A549 (cell line): Measurements from ENCODE around the gene SON. TPM values are rescaled to one million over a fixed set of nuclear protein-coding genes. Genes with fewer than 3 reads are reported as not detected.
A peak's percentile ranks its signal among the peaks of the same experiment; 100 is the strongest.

Experiments used
- ATAC-seq, 2 experiments: fragments of 200-7000 bp in 1 of 2; fragments of >200 bp in 1 of 2; cut with Nextera tagmentation in 1 of 2; cut with Tn5 transposase in 1 of 2; 3 replicates each; pipeline versions ENCODE4 v1.8.0 to v1.9.1; 2018 to 2020; ENCODE audit warnings: mild to moderate bottlenecking in 1 of 2, moderate library complexity in 1 of 2
- CTCF ChIA-PET: fragments of 300-600 bp; sonication (Branson Sonifier 250); formaldehyde crosslinking; extraction: SDS; loops from one replicate; lab custom pipeline; 2021; ENCODE audit warnings: antibody characterized with exemption, inconsistent platforms; lab: Yijun Ruan, JAX
- POLR2A ChIA-PET: fragments of 350-600 bp; formaldehyde crosslinking; extraction: SDS; loops from one replicate; lab custom pipeline; 2021; ENCODE audit warnings: antibody characterized with exemption, inconsistent platforms; lab: Yijun Ruan, JAX
- DNase-seq, 2 experiments: peaks; one replicate each; pipeline versions ENCODE4 v3.0.0 to v3.0.0-alpha.2; 2011 to 2016; ENCODE audit warnings: low read depth in 1 of 2, low spot score in 1 of 2
- FAIRE-seq: peaks from 2 replicates; lab custom pipeline; 2011; peaks lifted over from hg19 to GRCh38; lab: Jason Lieb, UNC
- H3K27ac ChIP-seq, 2 experiments: fragments of >200 bp; sonication (Bioruptor Twin); formaldehyde crosslinking; 3 replicates each; pipeline ENCODE4 v1.5.1; 2016 to 2017
- H3K4me1 ChIP-seq: fragments of >200 bp; sonication (Bioruptor Twin); formaldehyde crosslinking; 3 replicates; pipeline ENCODE4 v1.6.1; 2016
- H3K4me2 ChIP-seq: fragments of >200 bp; sonication (Bioruptor Twin); formaldehyde crosslinking; 3 replicates; pipeline ENCODE4 v1.6.1; 2016
- H3K4me3 ChIP-seq: fragments of >200 bp; sonication (Bioruptor Twin); formaldehyde crosslinking; 3 replicates; pipeline ENCODE4 v1.5.1; 2016
- H3K9me3 ChIP-seq: fragments of >200 bp; sonication (Bioruptor Twin); formaldehyde crosslinking; 3 replicates; pipeline ENCODE4 v1.6.1; 2016
- CTCF ChIP-seq: fragments of >200 bp; sonication (Bioruptor Twin); formaldehyde crosslinking; IDR thresholded peaks from 3 replicates; pipeline ENCODE4 v1.5.1; 2016
- ELK1 ChIP-seq: fragments of 150-350 bp; IDR thresholded peaks from 2 replicates; pipeline ENCODE4 v1.6.1; 2014; ENCODE audit warnings: low read depth, mild to moderate bottlenecking, low read length
- ESRRA ChIP-seq: fragments of 150-350 bp; IDR thresholded peaks from 2 replicates; pipeline ENCODE4 v1.6.1; 2014; ENCODE audit warnings: mild to moderate bottlenecking, low read length, borderline replicate concordance
- FOSB ChIP-seq: fragments of 250-450 bp; sonication (Bioruptor Pico); IDR thresholded peaks from 2 replicates; pipeline ENCODE4 v1.5.0; 2020; ENCODE audit warnings: mild to moderate bottlenecking, moderate library complexity
- HES2 ChIP-seq: fragments of >200 bp; sonication (Bioruptor Twin); formaldehyde crosslinking; IDR thresholded peaks from 2 replicates; pipeline ENCODE4 v1.6.1; 2016
- HEYL ChIP-seq: fragments of 250-450 bp; sonication (Bioruptor Pico); IDR thresholded peaks from 2 replicates; pipeline ENCODE4 v1.8.0; 2021; ENCODE audit warnings: mild to moderate bottlenecking, moderate library complexity
- MAFK ChIP-seq: fragments of 450-650 bp; IDR thresholded peaks from 2 replicates; pipeline ENCODE4 v1.6.1; 2014; ENCODE audit not compliant: partially characterized antibody
- NFE2L2 ChIP-seq: fragments of 150-350 bp; conservative IDR thresholded peaks from 2 replicates; pipeline ENCODE4 v1.6.1; 2014; ENCODE audit warnings: low read length
- NPAS2 ChIP-seq: fragments of 250-450 bp; sonication (Bioruptor Pico); IDR thresholded peaks from 2 replicates; pipeline ENCODE4 v1.8.0; 2022; ENCODE audit warnings: mild to moderate bottlenecking, moderate library complexity, borderline replicate concordance
- RAD21 ChIP-seq, 2 experiments: fragments of >200 bp in 1 of 2; sonication (Bioruptor Twin) in 1 of 2; formaldehyde crosslinking in 1 of 2; IDR thresholded peaks in 1 of 2; conservative IDR thresholded peaks in 1 of 2; 2 replicates in 1 of 2; 3 replicates in 1 of 2; pipeline ENCODE4 v1.6.1; 2012 to 2018; ENCODE audit warnings: inconsistent platforms in 1 of 2
- REST ChIP-seq: fragments of 200-600 bp; sonication (generic); IDR thresholded peaks from 2 replicates; pipeline ENCODE4 v1.6.1; 2016; ENCODE audit warnings: antibody characterized with exemption, mild to moderate bottlenecking, moderate library complexity
- TP53 ChIP-seq: fragments of 250-450 bp; sonication (Bioruptor Pico); IDR thresholded peaks from 2 replicates; pipeline ENCODE4 v1.5.0; 2021; ENCODE audit warnings: mild to moderate bottlenecking, moderate library complexity
- WGBS: methylation state at CpG from one replicate; pipeline ENCODE4 v1.1.6; 2017; ENCODE audit errors: missing lambda C conversion rate; 5-methylcytosine and 5-hydroxymethylcytosine counted together
- polyA plus RNA-seq, 4 experiments: library from polyadenylated mRNA; depleted of rRNA in 3 of 4; stranded (reverse); fragments of >200 nt; fragmentation: RNase III in 1 of 4; extraction: RNeasy Plus Mini Kit Qiagen cat#74134 plus additional on column Dnase treatment in 1 of 4; gene quantifications; 2 replicates in 3 of 4; 3 replicates in 1 of 4; pipeline ENCODE4 v1.2.3, GENCODE V29; 2011 to 2017
- TF ChIP-seq, protein P1 (sequence below): fragments of >200 bp; sonication (Bioruptor Twin); formaldehyde crosslinking; IDR thresholded peaks from 3 replicates; pipeline ENCODE4 v1.6.1; 2016
- TF ChIP-seq, protein P2 (sequence below): fragments of 250-450 bp; sonication (Bioruptor Pico); IDR thresholded peaks from 2 replicates; pipeline ENCODE4 v1.5.0; 2021; ENCODE audit warnings: mild to moderate bottlenecking, moderate library complexity, borderline replicate concordance

SON gene
- polyA plus RNA-seq, 2 of the 4 experiments (the other 2 are of a cell fraction), result 75.3 to 95.9 TPM

DNA sequence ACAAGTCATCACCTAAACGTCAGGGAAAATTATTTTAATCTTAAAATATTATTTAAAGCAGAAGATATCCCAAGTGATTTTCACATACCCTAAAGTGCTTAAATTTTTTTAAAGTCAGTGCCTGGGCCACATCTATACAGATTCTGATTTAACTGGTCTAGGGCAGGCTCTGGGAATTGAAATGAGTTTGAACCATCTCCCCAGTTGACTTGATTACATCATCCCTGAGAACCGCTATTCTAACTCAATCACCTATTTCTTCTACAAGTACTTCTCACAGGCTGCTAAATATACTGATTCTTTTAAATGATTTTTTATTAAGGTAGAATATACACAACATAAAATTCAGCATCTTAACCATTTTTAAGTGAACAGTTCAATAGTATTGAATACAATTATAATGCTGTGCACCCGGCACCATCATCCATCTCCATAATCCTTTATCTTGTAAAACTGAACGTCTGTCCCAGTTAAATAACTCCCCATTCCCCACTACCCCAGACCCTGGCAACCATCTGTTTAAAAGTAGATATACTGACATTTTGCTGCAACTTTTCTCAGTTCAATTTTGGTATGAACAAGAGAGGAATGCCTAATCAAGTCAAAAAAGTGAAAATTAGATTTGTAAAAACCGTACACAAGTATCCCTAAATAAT lies 20.4 kb upstream of the SON start:
- H3K4me1 ChIP-seq, result no peaks in the 10 kb centered on the region
- no peak overlapping the region for H3K27ac ChIP-seq
- 89% methylated on average over 5 of the region's 5 CpGs for WGBS
- no peak overlapping the region for H3K4me3 ChIP-seq
- H3K9me3 ChIP-seq, result no peaks in the 10 kb centered on the region
- no peak for DNase-seq
- ChIA-PET CTCF (no interaction called here), POLR2A (no interaction called here)
- no peak for ATAC-seq
- H3K4me2 ChIP-seq, result no peak overlapping the region
- no peak for TF ChIP-seq NPAS2
- no peak for TF ChIP-seq FOSB (CRISPR knock-in tag)
- no peak for TF ChIP-seq HES2
- no peak for TF ChIP-seq HEYL
- FAIRE-seq, result no peak

DNA sequence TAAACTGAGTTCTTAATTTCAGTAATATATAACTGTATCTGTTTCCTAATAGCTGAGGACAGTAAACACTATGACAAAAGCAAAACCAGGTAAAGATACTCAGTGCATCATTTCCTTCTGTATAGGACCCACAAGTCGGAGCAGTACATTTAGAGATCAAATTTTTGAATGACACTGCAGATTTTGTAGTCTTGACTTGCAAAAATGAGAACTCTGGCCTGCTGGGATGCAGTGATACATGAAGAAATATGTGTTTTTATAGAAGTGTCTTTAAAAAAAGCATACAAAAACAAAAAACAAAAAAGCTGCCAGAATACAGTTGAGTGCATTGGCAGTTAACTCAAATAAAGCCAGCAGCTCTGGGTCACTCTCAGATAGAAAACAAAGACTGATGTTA lies 19.9 kb upstream of the SON start:
- Histone ChIP-seq H3K4me2 (no peak overlapping the region), H3K27ac (no peak overlapping the region), H3K4me1 (no peaks in the 10 kb centered on the region), H3K9me3 (no peaks in the 10 kb centered on the region), H3K4me3 (no peak overlapping the region)
- DNase-seq, result no peak
- TF ChIP-seq TP53 (no peak), MAFK (peak; percentile 66), NFE2L2 (peak; percentile 48; the same call in 1 of the 2 replicates)
- TF ChIP-seq, protein P1, sequence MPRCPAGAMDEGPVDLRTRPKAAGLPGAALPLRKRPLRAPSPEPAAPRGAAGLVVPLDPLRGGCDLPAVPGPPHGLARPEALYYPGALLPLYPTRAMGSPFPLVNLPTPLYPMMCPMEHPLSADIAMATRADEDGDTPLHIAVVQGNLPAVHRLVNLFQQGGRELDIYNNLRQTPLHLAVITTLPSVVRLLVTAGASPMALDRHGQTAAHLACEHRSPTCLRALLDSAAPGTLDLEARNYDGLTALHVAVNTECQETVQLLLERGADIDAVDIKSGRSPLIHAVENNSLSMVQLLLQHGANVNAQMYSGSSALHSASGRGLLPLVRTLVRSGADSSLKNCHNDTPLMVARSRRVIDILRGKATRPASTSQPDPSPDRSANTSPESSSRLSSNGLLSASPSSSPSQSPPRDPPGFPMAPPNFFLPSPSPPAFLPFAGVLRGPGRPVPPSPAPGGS, result no peak
- no peak for FAIRE-seq
- POLR2A ChIA-PET, result no interaction called here
- ATAC-seq, result no peak
- CTCF ChIA-PET, result no interaction called here
- WGBS, result 65% methylated on average over 1 of the region's 1 CpG

GRCh38 chr21:33531007-33531406 lies 11.8 kb upstream of the SON start:
- H3K4me1 ChIP-seq, result no peaks in the 10 kb centered on the region
- POLR2A ChIA-PET, result interaction anchor here (0.7 kb wide), 1 partner anchor 21 kb away, joined by 4 read pairs; no protein-coding TSS in a partner anchor
- no peak for TF ChIP-seq RAD21 (conservative IDR thresholded peaks at IDR 0.05 in 1 of 2, IDR thresholded peaks at IDR 0.05 in 1 of 2)
- no peak for TF ChIP-seq ELK1
- TF ChIP-seq TP53, result no peak
- TF ChIP-seq, protein P2, sequence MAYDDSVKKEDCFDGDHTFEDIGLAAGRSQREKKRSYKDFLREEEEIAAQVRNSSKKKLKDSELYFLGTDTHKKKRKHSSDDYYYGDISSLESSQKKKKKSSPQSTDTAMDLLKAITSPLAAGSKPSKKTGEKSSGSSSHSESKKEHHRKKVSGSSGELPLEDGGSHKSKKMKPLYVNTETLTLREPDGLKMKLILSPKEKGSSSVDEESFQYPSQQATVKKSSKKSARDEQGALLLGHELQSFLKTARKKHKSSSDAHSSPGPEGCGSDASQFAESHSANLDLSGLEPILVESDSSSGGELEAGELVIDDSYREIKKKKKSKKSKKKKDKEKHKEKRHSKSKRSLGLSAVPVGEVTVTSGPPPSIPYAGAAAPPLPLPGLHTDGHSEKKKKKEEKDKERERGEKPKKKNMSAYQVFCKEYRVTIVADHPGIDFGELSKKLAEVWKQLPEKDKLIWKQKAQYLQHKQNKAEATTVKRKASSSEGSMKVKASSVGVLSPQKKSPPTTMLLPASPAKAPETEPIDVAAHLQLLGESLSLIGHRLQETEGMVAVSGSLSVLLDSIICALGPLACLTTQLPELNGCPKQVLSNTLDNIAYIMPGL, result no peak
- TF ChIP-seq MAFK, result no peak
- TF ChIP-seq REST, result no peak
- TF ChIP-seq CTCF, result no peak
- no peak for TF ChIP-seq ESRRA
- H3K4me3 ChIP-seq, result no peak overlapping the region
- ATAC-seq, result no peak
- WGBS, result 86% methylated on average over 3 of the region's 3 CpGs
- CTCF ChIA-PET, result interaction anchor here (0.7 kb wide), 1 partner anchor 608 kb away, joined by 3 read pairs; no protein-coding TSS in a partner anchor
- H3K4me2 ChIP-seq, result no peak overlapping the region
- DNase-seq, result no peak
- H3K27ac ChIP-seq, result no peak overlapping the region
- no peaks in the 10 kb centered on the region for H3K9me3 ChIP-seq
- FAIRE-seq, result no peak
